ENCODE measurements around the gene GLB1L3. TPM values are rescaled to one million over a fixed set of nuclear protein-coding genes. Genes with fewer than 3 reads are reported as not detected.

GLB1L3 gene
- total RNA-seq, 1 donor from 2014 or later: 16.5 TPM

GRCh38 chr11:134322553-134322952, 46.4 kb downstream of the GLB1L3 start:
- TF ChIP-seq CTCF (IDR thresholded peaks at IDR 0.05; ENCODE audit: unreplicated experiment): no peak
- H3K27ac Mint-ChIP-seq (ENCODE audit: unreplicated experiment): no peak overlapping the region
- H3K4me1 Mint-ChIP-seq (ENCODE audit: unreplicated experiment): no peaks in the 10 kb centered on the region
- H3K4me3 Mint-ChIP-seq (ENCODE audit: unreplicated experiment): no peak overlapping the region
- DNase-seq (ENCODE audit: low spot score): no peak
- H3K9me3 Mint-ChIP-seq (ENCODE audit: unreplicated experiment): no peaks in the 10 kb centered on the region
- H3K27me3 Mint-ChIP-seq (ENCODE audit: unreplicated experiment): no peaks in the 10 kb centered on the region
- peaks cover 19% of the 10 kb centered on the region for H3K36me3 Mint-ChIP-seq (ENCODE audit: low read depth, unreplicated experiment)

GRCh38 chr11:134328433-134328832, 52.3 kb downstream of the GLB1L3 start:
- Mint-ChIP-seq H3K4me1 (ENCODE audit: unreplicated experiment) (peaks cover 14% of the 10 kb centered on the region), H3K9me3 (ENCODE audit: unreplicated experiment) (no peaks in the 10 kb centered on the region), H3K27ac (ENCODE audit: unreplicated experiment) (no peak overlapping the region), H3K36me3 (ENCODE audit: low read depth, unreplicated experiment) (peaks cover 9% of the 10 kb centered on the region), H3K4me3 (ENCODE audit: unreplicated experiment) (no peak overlapping the region), H3K27me3 (ENCODE audit: unreplicated experiment) (peaks cover 8% of the 10 kb centered on the region)
- no peak for TF ChIP-seq CTCF (IDR thresholded peaks at IDR 0.05; ENCODE audit: unreplicated experiment)
- no peak for DNase-seq (ENCODE audit: low spot score)

- DNase-seq (ENCODE audit: low spot score): no peak
- Mint-ChIP-seq H3K4me3 (ENCODE audit: unreplicated experiment) (peak overlapping the region; percentile 88), H3K27ac (ENCODE audit: unreplicated experiment) (no peak overlapping the region), H3K9me3 (ENCODE audit: unreplicated experiment) (no peaks in the 10 kb centered on the region), H3K36me3 (ENCODE audit: low read depth, unreplicated experiment) (peaks cover 9% of the 10 kb centered on the region), H3K4me1 (ENCODE audit: unreplicated experiment) (peaks cover 23% of the 10 kb centered on the region), H3K27me3 (ENCODE audit: unreplicated experiment) (peaks cover 12% of the 10 kb centered on the region)
- no peak for TF ChIP-seq CTCF (IDR thresholded peaks at IDR 0.05; ENCODE audit: unreplicated experiment)
These were observed 54.6 kb downstream of the GLB1L3 start for GRCh38 chr11:134330611-134331353.

GRCh38 chr11:134331354-134332188, 55.4 kb downstream of the GLB1L3 start, which contains the start of gene GLB1L2:
GLB1L2 (plus strand) TSS chr11:134331988; CDS start chr11:134332062, 74 bp downstream.
- Mint-ChIP-seq H3K4me1 (ENCODE audit: unreplicated experiment) (peaks cover 23% of the 10 kb centered on the region), H3K9me3 (ENCODE audit: unreplicated experiment) (no peaks in the 10 kb centered on the region), H3K4me3 (ENCODE audit: unreplicated experiment) (peak within 1 kb of the TSS; percentile 88), H3K27me3 (ENCODE audit: unreplicated experiment) (peaks cover 12% of the 10 kb centered on the region), H3K27ac (ENCODE audit: unreplicated experiment) (no peak within 1 kb of the TSS), H3K36me3 (ENCODE audit: low read depth, unreplicated experiment) (peaks cover 9% of the 10 kb centered on the region)
- DNase-seq (ENCODE audit: low spot score): peak; percentile 77
- TF ChIP-seq CTCF (IDR thresholded peaks at IDR 0.05; ENCODE audit: unreplicated experiment): no peak

All from endothelial cell (in vitro differentiated cells).